PC-9 (cell line): ENCODE results near the gene TMEM219. TPM values are rescaled to one million over a fixed set of nuclear protein-coding genes. Genes with fewer than 3 reads are reported as not detected.
A peak's percentile ranks its signal among the peaks of the same experiment; 100 is the strongest.

ENCODE experiments used
- BruUV-seq: library from RNA; stranded (reverse); fragments of 400-500 nt; replicated peaks from 2 replicates; lab custom pipeline; 2021; lab: Mats Ljungman, UMichigan
- CTCF ChIA-PET: fragments of 300-600 bp; sonication (Branson Sonifier 250); formaldehyde crosslinking; loops from one replicate; lab custom pipeline; 2022; ENCODE audit warnings: antibody characterized with exemption; lab: Charles Lee
- POLR2A ChIA-PET: fragments of 300-600 bp; sonication (Branson Sonifier 250); formaldehyde crosslinking; loops from one replicate; lab custom pipeline; 2022; ENCODE audit warnings: antibody characterized with exemption; ENCODE audit not compliant: unreplicated experiment; lab: Charles Lee
- DNase-seq, 2 experiments: peaks; one replicate each; pipeline versions ENCODE4 v3.0.0 to v3.0.0-alpha.2; 2015 to 2022; ENCODE audit warnings: mixed read lengths in 1 of 2
- H2AFZ ChIP-seq: fragments of 200-600 bp; sonication (generic); 2 replicates; pipeline ENCODE4 v1.8.1; 2017; ENCODE audit warnings: antibody characterized with exemption
- H3F3A ChIP-seq: fragments of 200-600 bp; sonication (generic); 2 replicates; pipeline ENCODE4 v1.8.1; 2017; ENCODE audit warnings: antibody characterized with exemption, mild to moderate bottlenecking, low read depth; ENCODE audit not compliant: insufficient read depth
- H3K27ac ChIP-seq: fragments of 200-600 bp; sonication (generic); 2 replicates; pipeline ENCODE4 v1.6.1; 2016; ENCODE audit warnings: mixed run types
- H3K27me3 ChIP-seq: fragments of 200-600 bp; sonication (generic); 2 replicates; pipeline ENCODE4 v1.6.1; 2016; ENCODE audit warnings: low read depth, mixed run types; ENCODE audit not compliant: insufficient read depth
- H3K36me3 ChIP-seq: fragments of 200-600 bp; sonication (generic); 2 replicates; pipeline ENCODE4 v1.6.1; 2016; ENCODE audit warnings: low read depth, mixed run types
- H3K4me1 ChIP-seq: fragments of 200-600 bp; sonication (generic); replicated peaks from 2 replicates; pipeline ENCODE4 v1.6.1; 2016; ENCODE audit warnings: mixed run types; ENCODE audit not compliant: insufficient read depth
- H3K4me2 ChIP-seq: fragments of 200-600 bp; sonication (generic); 2 replicates; pipeline ENCODE4 v1.6.1; 2017; ENCODE audit warnings: mixed run types
- H3K4me3 ChIP-seq: fragments of 200-600 bp; sonication (generic); 2 replicates; pipeline ENCODE4 v1.6.1; 2016; ENCODE audit warnings: mixed run types
- H3K79me2 ChIP-seq: fragments of 200-600 bp; sonication (generic); 2 replicates; pipeline ENCODE4 v1.6.1; 2017; ENCODE audit warnings: low read depth, mixed run types
- H3K9me2 ChIP-seq: fragments of 200-600 bp; sonication (generic); 2 replicates; pipeline ENCODE4 v1.8.1; 2017; ENCODE audit warnings: mild to moderate bottlenecking; ENCODE audit not compliant: insufficient read depth
- H3K9me3 ChIP-seq: fragments of 200-600 bp; sonication (generic); 2 replicates; pipeline ENCODE4 v1.8.1; 2016; ENCODE audit warnings: low read depth; ENCODE audit not compliant: insufficient read depth
- H4K20me1 ChIP-seq: fragments of 200-600 bp; sonication (generic); 2 replicates; pipeline ENCODE4 v1.8.1; 2017; ENCODE audit not compliant: insufficient read depth
- EZH2 ChIP-seq: fragments of 200-600 bp; sonication (generic); IDR thresholded peaks from 2 replicates; pipeline ENCODE4 v1.8.0; 2017; ENCODE audit warnings: antibody characterized with exemption, low read depth
- intact Hi-C: fragments of 100-400 bp; cut with micrococcal nuclease; formaldehyde crosslinking; loops from one replicate; pipeline ENCODE4 v1.10.0; 2022; ENCODE audit not compliant: unreplicated experiment
- total RNA-seq: library from RNA; stranded (reverse); gene quantifications from 2 replicates; pipeline ENCODE4 v1.2.3, GENCODE V29; 2021
- TF ChIP-seq, protein P1 (sequence below): fragments of 200-600 bp; sonication (generic); conservative IDR thresholded peaks from 2 replicates; pipeline ENCODE4 v1.6.1; 2017; ENCODE audit warnings: mixed run types, antibody characterized with exemption, mild to moderate bottlenecking, moderate library complexity

The TMEM219 gene
- total RNA-seq, 1 experiment from 2014 or later, result 141 TPM

DNA sequence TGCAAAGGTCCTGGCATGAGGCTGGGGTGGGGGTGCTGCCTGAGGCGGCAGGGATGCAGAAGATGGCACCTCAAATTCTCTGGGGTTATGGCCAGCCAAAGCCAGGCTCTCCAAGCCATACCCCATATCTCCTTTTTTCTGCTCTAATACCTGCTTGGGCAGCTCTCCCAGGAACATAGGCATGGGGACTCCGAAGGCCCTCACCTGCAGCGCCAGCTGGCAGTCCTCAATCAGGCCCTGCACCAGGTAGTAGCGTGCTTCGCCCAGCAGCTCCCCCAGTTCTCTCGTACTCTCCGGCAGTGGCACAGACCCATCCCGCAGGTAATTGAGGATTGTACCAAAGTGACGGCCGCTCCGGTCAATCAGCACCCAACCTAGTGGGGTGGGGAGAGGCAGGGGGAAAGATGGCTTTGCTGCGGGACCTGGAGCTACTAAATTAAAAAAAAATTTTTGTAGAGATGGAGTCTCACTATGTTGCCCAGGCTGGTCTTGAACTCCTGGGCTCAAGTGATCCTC, 38.8 kb upstream of the TMEM219 start:
- DNase-seq, result no peak
- H3K4me1 ChIP-seq, result peaks cover 23% of the 10 kb centered on the region
- H3K9me3 ChIP-seq, result no peaks in the 10 kb centered on the region
- no peak overlapping the region for H3K4me2 ChIP-seq
- peaks cover 5% of the 10 kb centered on the region; the same call in 1 of the 2 replicates for H4K20me1 ChIP-seq
- TF ChIP-seq EZH2, result no peak
- TF ChIP-seq, protein P1, sequence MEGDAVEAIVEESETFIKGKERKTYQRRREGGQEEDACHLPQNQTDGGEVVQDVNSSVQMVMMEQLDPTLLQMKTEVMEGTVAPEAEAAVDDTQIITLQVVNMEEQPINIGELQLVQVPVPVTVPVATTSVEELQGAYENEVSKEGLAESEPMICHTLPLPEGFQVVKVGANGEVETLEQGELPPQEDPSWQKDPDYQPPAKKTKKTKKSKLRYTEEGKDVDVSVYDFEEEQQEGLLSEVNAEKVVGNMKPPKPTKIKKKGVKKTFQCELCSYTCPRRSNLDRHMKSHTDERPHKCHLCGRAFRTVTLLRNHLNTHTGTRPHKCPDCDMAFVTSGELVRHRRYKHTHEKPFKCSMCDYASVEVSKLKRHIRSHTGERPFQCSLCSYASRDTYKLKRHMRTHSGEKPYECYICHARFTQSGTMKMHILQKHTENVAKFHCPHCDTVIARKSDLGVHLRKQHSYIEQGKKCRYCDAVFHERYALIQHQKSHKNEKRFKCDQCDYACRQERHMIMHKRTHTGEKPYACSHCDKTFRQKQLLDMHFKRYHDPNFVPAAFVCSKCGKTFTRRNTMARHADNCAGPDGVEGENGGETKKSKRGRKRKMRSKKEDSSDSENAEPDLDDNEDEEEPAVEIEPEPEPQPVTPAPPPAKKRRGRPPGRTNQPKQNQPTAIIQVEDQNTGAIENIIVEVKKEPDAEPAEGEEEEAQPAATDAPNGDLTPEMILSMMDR, result no peak
- no peak overlapping the region for H2AFZ ChIP-seq
- H3K27me3 ChIP-seq, result no peaks in the 10 kb centered on the region
- H3K9me2 ChIP-seq, result no peaks in the 10 kb centered on the region
- no peak overlapping the region for H3K27ac ChIP-seq
- H3F3A ChIP-seq, result peaks cover 22% of the 10 kb centered on the region; the same call in 1 of the 2 replicates
- H3K79me2 ChIP-seq, result peaks cover 41% of the 10 kb centered on the region
- no peak overlapping the region for H3K4me3 ChIP-seq
- peaks cover 22% of the 10 kb centered on the region; the same call in 1 of the 2 replicates for H3K36me3 ChIP-seq
- BruUV-seq, result no TSS peak
- POLR2A ChIA-PET, result no interaction called here
- intact Hi-C loops, result no loop called here
- CTCF ChIA-PET, result interaction anchor here (0.6 kb wide), 1 partner anchor 164 kb away, joined by 4 read pairs; no protein-coding TSS in a partner anchor

DNA sequence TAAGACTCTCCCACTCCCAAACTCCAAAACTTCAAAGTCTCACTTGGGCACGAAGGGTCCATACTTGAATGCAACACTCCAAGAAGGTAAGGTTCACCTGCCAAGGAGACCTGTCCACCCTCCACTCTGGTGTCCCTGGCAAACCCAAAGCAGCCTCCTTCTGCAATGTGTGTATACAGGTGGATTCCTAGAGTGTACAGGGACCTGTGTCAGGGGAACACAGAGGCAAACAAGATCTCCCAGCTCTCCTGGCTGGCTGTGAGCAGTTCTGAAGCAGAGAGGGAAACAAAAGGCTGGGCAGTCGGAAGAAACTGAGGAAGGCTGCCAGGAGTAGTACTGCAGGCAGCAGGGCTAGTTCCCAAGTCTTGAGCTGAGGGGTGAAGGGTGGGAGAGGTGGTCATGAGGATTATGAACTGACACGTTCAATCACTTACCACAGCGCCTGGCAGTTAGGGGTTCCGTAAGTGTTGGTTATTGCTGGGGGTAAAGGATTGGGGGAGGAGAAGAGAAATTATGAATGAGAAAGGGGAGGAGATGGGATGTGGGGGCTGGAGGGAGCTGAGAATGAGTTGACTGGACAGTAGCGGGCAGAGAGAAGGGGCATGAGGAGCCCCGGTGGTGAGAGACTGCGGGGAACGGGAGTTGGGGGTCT, 36.6 kb upstream of the TMEM219 start:
- no peak overlapping the region; the same call in 1 of the 2 replicates for H3K27ac ChIP-seq
- H2AFZ ChIP-seq, result peak overlapping the region; percentile 97
- CTCF ChIA-PET, result interaction anchor here (0.5 to 1.0 kb wide), 3 partner anchors 19 to 75 kb away, joined by 3 to 14 read pairs (median 4); no protein-coding TSS in a partner anchor

More for the DNA sequence above, 36.6 kb upstream of the TMEM219 start:
- Histone ChIP-seq H3K4me3 (peak overlapping the region; percentile 84), H3K9me3 (no peaks in the 10 kb centered on the region), H3K27me3 (no peaks in the 10 kb centered on the region), H3K79me2 (peaks cover 41% of the 10 kb centered on the region), H3K4me1 (peaks cover 23% of the 10 kb centered on the region), H4K20me1 (peaks cover under 1% of the 10 kb centered on the region; the same call in 1 of the 2 replicates), H3K36me3 (0 out of 2 replicates have a peak, but pooled peaks cover 8% of the 10 kb centered on the region), H3K9me2 (no peaks in the 10 kb centered on the region), H3F3A (peaks cover 22% of the 10 kb centered on the region; the same call in 1 of the 2 replicates), H3K4me2 (peak overlapping the region; percentile 99)
- no peak for DNase-seq
- intact Hi-C loops, result loop anchor here (5.0 kb wide), 1 partner anchor 72 kb away; the partner anchor contains the start of genes HIRIP3 and INO80E
- TSS peak; percentile 48 for BruUV-seq
- TF ChIP-seq, protein P1, result no peak
- TF ChIP-seq EZH2, result no peak
- POLR2A ChIA-PET, result interaction anchor here (1.7 kb wide), 1 partner anchor 49 kb away, joined by 22 read pairs; the partner anchor contains the start of gene TAOK2
